HG02571 (cell line): ENCODE results near the gene KBTBD6.
"Not testable (repeated sequence)": the region's sequence is repeated elsewhere in the genome, so short reads cannot be mapped to it uniquely, and the experiment has no call there.

Experiments
- ATAC-seq: cut with Tn5 transposase; IDR thresholded peaks from one replicate; pipeline ENCODE4 v1.9.1; 2021; ENCODE audit warnings: mild to moderate bottlenecking, moderate library complexity; ENCODE audit not compliant: unreplicated experiment

Gene KBTBD6

DNA sequence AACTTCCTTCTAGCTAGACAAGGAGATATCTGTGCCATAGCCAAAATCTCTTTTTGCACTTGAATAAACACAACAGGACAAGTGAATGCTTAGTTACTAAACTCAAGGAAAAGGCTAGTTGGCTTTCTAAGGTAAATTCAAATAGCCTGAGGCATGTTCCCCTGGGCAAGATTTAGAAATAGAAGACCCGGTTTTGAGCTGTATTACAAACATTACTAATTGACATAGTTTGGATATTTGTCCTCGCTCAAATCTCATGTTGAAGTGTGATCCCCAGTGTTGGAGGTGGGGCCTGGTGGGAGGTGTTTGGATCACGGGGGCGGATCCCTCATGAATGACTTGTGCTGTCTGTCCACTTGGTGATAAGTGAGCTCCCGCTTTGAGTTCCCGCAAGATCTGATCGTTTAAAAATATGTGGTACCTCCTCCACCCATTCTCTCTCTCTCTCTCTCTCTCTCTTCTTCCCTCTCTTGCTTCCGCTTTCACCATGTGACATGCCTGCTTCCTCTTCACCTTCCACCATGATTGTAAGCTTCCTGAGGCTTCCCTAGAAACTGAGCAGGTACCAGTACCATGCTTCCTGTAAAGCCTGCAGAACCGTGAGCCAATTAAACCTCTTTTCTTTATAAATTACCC lies 3.9 kb upstream of the KBTBD6 start:
- ATAC-seq = no peak

DNA sequence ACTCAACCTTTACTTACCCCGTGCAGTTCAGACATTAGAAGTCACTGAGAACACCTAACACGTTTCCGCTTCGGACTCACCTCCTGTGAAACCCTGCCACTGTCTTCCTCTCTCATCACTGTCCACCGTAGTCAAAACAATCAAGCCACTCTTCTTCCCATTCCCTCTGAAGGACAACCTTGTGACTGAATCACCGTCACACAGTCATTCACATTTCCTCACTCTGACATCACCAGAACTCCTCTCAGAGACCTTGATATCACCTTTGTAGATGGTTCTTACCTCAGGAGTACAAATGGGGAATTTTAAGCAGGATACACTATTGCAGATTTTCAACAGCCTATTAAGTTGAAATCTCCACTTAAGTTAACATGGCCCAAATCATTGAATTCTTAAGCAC lies 1.3 kb upstream of the KBTBD6 start:
- ATAC-seq = no peak

GRCh38 chr13:41131660-41132511 lies 716 bp downstream of the KBTBD6 start:
- peak; percentile 8 for ATAC-seq

DNA sequence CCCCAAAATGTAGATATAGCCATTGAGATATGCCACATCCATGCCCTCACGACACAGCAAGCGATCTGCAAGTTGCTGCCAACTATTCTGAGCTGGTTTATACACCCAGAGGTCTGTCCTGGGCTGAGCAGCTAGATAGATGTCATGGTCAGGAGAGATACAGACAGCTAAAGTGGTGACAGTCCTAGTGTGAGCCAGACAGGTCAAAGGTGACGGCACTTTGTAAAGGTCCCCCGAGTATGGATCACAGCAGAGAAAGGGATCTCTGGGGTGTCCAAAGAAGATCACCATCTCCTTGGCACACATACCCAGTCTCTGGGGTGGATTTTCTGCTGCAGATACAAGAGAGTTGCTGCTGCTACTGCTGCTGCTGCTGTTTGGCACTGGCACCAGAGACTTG lies 1.4 kb downstream of the KBTBD6 start:
- ATAC-seq = not testable (repeated sequence)

DNA sequence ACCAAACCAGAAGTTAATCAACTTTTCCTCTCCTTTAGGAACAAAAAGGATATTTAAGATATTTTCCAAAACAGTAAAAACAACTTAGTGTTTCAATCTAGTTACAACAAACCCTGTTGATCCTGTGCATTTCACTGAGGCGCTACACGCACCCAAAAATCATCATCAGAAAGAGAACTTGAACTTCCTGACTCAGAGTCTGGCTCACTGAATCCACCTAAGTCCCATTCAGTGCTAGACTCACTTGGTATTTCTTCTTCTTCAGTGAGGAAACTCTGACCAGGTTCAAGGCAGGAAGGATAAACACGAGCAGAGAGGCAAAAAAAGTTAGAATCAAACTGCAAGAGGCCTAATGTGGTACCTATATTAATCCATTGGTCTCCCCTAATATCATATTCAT lies 2.2 kb downstream of the KBTBD6 start:
- ATAC-seq = no peak

DNA sequence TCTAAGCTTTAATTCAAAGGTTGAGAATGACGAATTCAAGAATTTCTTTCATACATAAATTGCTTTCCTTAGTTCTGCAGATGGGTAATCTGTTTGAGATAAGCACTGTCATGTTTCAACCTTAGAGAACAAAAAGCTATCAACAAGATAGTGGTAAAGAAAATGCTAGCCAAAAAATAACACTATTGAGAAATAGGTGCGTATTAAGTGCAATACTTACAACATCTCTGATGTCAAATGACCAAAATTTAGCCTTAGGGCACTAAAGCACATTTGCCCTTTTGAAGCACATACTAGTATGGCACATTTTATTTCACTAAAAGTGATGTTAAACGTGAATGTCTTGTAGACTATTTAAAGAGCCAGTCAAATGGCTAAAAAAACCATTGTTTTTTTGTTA lies 4.9 kb downstream of the KBTBD6 start:
- ATAC-seq = no peak

GRCh38 chr13:41122838-41123237 lies 9.8 kb downstream of the KBTBD6 start:
- no peak for ATAC-seq

DNA sequence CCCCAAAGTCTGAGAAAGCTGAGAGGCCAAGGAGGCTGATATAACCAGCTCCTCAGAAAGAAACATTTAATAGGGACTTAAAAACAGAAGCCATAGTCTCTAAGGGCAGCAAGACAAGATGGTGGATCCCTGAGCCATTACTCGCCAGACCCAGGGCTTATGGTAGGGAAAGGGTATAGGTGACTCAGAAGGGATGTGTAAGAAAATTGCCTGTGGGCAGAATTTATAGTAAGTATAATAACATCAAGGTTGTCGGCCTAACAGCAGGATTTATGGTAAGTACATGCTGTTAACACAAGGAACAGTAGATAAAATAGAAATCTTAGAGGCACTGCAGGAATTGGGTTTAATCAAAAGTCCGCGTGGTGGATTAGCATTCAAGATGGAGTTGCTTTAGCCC lies 14.7 kb downstream of the KBTBD6 start:
- no peak for ATAC-seq

DNA sequence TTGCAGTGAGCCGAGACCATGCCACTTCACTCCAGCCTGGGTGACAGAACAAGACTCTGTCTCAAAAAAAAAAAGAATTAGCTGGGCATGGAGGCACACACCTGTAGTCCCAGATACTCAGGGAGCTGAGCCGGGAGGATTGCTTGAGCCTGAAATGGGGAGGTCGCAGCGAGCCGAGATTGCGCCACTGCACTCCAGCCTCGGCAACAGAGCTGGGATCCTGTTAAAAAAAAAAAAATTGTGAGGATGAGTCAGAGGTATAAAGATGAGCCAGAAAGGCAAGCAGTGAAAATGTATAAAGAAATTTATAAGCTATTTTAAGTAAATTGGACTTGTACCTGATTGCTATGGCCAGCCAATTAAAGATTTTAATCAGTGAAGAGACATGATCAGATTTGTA lies 21.1 kb downstream of the KBTBD6 start:
- no peak for ATAC-seq

GRCh38 chr13:41107584-41108014 lies 25.0 kb downstream of the KBTBD6 start:
- ATAC-seq = no peak

DNA sequence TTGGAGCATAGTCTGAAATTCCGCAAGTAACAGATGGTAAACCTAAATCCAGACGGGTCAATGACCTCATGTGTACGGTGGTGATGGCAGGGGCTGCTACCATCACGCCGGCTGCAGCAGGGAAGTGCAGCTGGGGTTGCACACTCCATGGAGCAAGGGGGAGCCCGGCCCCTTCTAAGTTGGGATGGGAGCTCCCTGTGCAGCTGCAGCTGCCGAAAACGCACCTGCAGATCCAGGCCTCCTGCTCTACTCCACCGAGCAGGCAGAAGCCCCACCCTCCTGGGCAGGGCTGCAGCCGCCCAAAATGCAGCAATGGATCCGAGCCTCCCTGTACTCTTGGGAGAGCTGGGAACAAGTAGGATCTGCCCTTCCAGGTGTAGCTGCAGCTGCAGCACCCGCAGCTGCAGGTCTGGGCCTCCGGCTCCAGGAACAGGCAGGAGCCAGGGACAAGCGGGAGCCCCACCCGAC lies 25.5 kb downstream of the KBTBD6 start:
- no peak for ATAC-seq

- no peak for ATAC-seq
Observed at GRCh38 chr13:41099986-41100385, 32.6 kb downstream of the KBTBD6 start.

DNA sequence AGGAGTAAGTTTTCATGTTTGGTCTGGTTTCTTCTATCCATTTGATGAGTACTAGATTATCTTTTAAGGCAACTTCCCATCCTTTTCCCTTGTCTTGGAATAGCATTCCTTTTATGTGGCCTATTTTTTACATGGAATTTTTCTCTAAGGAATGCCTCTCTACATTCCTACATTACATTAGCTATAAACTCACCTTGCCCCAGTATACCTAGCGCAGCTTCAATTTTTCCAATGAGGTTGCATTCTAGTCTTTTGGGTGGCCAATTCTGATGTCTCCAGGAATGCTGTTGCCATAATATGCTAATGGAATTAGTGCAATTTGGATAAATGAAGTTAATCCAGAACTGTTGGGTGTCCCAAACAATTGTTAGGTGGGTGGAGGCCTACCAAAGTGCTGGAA lies 33.8 kb downstream of the KBTBD6 start:
- ATAC-seq = no peak

DNA sequence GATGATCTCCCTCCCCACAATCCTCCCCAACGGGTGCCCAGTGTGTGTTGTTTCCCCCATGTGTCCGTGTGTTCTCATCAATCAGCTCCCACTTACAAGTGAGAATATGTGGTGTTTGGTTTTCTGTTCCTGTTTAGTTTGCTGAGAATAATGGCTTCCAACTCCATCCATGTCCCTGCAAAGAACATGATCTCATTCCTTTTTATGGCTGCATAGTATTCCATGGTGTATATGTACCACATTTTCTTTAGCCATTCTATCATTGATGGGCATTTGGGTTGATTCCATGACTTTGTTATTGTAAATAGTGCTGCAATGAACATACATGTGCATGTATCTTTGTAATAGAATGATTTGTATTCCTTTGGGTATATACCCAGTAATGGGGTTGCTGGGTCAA lies 36.9 kb downstream of the KBTBD6 start:
- not testable (repeated sequence) for ATAC-seq

DNA sequence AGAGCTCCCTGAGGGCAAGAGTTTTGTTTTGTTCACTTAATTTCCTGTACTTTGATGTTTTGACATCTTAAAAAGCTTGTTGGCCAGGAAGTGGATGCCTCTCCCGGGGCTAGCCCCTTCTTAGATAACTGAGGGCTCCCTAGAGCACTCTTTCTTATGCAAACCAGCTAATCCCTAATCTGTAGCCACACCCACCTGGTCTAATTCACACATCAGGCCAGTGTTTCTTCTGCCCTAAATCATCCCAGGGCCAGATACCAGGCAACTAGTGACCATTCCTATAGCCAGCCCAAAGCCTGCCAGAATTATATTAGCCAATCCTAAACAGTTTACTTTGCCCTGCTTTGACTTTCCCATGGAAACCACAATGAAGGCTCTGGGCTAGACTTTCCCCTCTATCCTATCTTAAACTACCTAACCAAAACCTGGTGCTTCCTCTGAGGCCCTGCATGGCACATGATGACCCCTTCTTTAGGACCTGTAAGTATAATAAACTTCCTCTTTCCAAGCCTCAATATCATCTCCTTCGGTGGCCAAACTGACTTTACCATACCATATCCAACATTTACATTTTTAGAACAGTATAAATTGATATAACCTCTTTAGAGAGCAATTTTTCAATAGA lies 46.5 kb downstream of the KBTBD6 start:
- no peak for ATAC-seq

GRCh38 chr13:41079725-41080124 lies 52.9 kb downstream of the KBTBD6 start:
- ATAC-seq = no peak
